ENCODE measurements around the gene SLC4A3. TPM values are rescaled to one million over a fixed set of nuclear protein-coding genes. Genes with fewer than 3 reads are reported as not detected.
A peak's percentile ranks its signal among the peaks of the same experiment; 100 is the strongest.

The SLC4A3 gene
- polyA plus RNA-seq, 1 of the 3 experiments (the other 2 are of a cell fraction) = 12.3 TPM

DNA sequence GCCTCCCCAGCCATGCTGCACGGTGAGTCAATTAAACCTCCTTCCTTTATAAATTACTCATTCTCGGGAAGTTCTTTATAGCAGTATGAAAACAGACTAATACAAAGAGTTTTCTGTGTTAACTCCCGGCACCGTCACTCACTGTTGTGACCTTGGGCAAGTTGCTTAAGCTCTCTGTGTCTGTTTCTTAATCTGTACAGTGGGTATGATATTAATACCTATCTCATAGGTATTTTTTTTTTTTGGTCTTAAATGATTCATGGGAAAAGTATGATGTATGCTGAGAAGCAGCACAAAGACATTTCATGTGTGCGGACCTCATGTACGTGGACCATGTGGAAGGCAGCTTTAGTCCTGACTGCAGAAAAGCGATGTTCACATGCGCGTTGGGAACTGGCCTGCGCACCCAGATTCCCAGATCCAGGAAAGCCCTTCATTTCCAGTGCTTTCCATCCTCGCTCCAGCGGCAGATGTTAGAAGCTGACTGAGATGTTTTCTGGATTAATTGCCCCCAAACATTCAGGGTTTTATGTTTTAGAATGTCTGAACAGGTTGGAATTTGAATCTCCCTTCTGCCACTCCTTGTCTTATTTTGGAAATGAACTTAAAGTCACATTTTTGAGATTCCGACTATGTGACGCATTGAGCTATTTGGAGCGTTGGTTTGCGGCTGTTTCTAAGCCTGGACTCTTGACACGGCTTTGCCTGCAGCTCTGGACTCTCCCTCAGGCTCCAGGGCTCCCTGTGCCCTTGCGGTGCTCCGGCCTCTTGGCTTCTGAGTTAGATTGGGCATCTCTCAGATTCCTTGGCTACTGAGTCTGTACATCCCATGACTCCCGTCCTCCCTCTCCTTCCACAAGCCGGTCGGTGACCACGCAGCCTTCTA lies 61.4 kb downstream of the SLC4A3 start:
- Histone ChIP-seq H3K4me2 (peak overlapping the region; percentile 37), H3K4me3 (ENCODE audit: low read depth in 2 of 2, low read length in 1 of 2) (no peak overlapping the region), H3K27ac (ENCODE audit: low read depth in 2 of 2, low read length in 1 of 2) (0 out of 4 replicates have a peak overlapping the region, but pooled peaks of 1 of the 2 experiments have one; percentile 2), H3K27me3 (ENCODE audit: insufficient read depth) (peaks cover 14% of the 10 kb centered on the region; the same call in 1 of the 2 replicates), H3F3A (replicated peaks; ENCODE audit: insufficient read depth) (peaks cover 4% of the 10 kb centered on the region), H3K4me1 (ENCODE audit: control insufficient read depth in 1 of 2, insufficient read depth in 2 of 2, low read depth in 1 of 2, low read length in 1 of 2) (peaks cover 7 to 12% of the 10 kb centered on the region in 2 experiments; a peak in 2 of 4 replicates), H3K36me3 (replicated peaks in 1 of 2; ENCODE audit: control insufficient read depth in 1 of 2, insufficient read depth in 2 of 2, low read length in 1 of 2) (no peaks in the 10 kb centered on the region), H4K20me1 (ENCODE audit: insufficient read depth) (no peaks in the 10 kb centered on the region), H3K9ac (no peak overlapping the region), H3K79me2 (ENCODE audit: insufficient read depth) (no peaks in the 10 kb centered on the region), H2AFZ (ENCODE audit: low read depth) (peak overlapping the region; percentile 36; the same call in 1 of the 2 replicates), H3K9me2 (no peaks in the 10 kb centered on the region), H3K9me3 (no peaks in the 10 kb centered on the region)
- no peak for DNase-seq
- CTCF ChIA-PET = interaction anchor here (0.5 to 4.8 kb wide), 32 partner anchors 8 to 286 kb away, joined by 3 to 50 read pairs (median 7); partner anchors contain the start of genes CHPF, OBSL1 and TMEM198
- POLR2A ChIA-PET = no interaction called here
- TF ChIP-seq MEF2A (IDR thresholded peaks at IDR 0.05; ENCODE audit: borderline replicate concordance, low read depth) = peak; percentile 55; the same call in 1 of the 2 replicates
- 0 out of 2 replicates have a peak, but pooled peaks have one; percentile 10 for TF ChIP-seq TCF12 (IDR thresholded peaks at IDR 0.05)
- no peak for TF ChIP-seq SIN3A (IDR thresholded peaks at IDR 0.05; ENCODE audit: borderline replicate concordance, low read depth, low read length)
- TF ChIP-seq JUND (IDR thresholded peaks at IDR 0.05) = no peak
- TF ChIP-seq, protein P1, sequence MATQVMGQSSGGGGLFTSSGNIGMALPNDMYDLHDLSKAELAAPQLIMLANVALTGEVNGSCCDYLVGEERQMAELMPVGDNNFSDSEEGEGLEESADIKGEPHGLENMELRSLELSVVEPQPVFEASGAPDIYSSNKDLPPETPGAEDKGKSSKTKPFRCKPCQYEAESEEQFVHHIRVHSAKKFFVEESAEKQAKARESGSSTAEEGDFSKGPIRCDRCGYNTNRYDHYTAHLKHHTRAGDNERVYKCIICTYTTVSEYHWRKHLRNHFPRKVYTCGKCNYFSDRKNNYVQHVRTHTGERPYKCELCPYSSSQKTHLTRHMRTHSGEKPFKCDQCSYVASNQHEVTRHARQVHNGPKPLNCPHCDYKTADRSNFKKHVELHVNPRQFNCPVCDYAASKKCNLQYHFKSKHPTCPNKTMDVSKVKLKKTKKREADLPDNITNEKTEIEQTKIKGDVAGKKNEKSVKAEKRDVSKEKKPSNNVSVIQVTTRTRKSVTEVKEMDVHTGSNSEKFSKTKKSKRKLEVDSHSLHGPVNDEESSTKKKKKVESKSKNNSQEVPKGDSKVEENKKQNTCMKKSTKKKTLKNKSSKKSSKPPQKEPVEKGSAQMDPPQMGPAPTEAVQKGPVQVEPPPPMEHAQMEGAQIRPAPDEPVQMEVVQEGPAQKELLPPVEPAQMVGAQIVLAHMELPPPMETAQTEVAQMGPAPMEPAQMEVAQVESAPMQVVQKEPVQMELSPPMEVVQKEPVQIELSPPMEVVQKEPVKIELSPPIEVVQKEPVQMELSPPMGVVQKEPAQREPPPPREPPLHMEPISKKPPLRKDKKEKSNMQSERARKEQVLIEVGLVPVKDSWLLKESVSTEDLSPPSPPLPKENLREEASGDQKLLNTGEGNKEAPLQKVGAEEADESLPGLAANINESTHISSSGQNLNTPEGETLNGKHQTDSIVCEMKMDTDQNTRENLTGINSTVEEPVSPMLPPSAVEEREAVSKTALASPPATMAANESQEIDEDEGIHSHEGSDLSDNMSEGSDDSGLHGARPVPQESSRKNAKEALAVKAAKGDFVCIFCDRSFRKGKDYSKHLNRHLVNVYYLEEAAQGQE (IDR thresholded peaks at IDR 0.05; ENCODE audit: low read depth, low read length) = no peak
- 62% methylated on average over 23 of the region's 23 CpGs for WGBS (ENCODE audit: low lambda C conversion rate)

DNA sequence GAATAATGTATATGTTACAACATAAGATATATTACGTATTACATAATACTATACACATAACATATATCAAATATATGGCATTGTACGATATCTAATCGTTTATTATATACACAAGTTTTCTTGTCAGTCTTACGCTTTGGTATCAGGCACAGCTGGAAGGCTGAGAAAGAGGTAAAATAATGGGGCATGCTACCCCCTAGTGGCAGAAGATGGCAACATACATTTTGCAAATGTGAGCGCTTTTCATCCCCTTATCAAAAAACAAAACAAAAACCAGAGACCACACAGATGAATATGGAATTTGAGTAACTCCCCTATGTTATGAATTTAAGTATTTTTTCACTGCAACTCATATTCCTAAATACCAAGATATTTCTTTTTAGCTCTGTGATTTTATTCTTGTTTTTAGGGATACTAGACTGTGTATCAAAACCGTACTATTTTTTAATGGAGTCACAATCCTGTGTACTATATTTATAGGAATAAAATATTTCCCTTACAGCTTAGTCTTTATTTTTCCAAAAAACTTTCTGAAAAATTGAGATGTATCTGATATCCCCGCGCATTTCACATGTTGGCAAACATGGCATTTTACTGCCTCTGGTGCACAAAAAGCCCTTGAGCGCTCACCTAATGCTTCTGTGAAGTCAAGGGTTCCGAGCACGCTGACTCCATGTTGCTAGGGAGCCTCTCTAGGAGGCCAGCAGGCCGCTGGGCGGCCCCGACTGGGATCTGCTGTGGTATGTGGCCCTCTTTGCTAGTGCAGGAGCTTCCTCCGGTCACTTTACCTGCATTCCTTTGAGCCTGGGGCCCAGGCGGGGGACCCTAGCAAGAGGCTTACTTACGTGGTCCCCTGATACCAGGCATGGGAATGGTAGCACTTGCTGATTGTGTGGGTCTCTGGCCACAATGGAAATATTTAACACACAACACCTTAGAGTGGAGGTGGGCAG lies 62.5 kb downstream of the SLC4A3 start:
- H2AFZ ChIP-seq (ENCODE audit: low read depth) = no peak overlapping the region
- peaks cover 4% of the 10 kb centered on the region for H3F3A ChIP-seq (replicated peaks; ENCODE audit: insufficient read depth)
- no peak overlapping the region for H3K9ac ChIP-seq
- H3K36me3 ChIP-seq (replicated peaks in 1 of 2; ENCODE audit: control insufficient read depth in 1 of 2, insufficient read depth in 2 of 2, low read length in 1 of 2) = no peaks in the 10 kb centered on the region
- H3K27ac ChIP-seq (ENCODE audit: low read depth in 2 of 2, low read length in 1 of 2) = no peak overlapping the region
- no peaks in the 10 kb centered on the region for H3K9me3 ChIP-seq
- no peak overlapping the region for H3K4me3 ChIP-seq (ENCODE audit: low read depth in 2 of 2, low read length in 1 of 2)
- peak; percentile 36; the same call in 1 of the 2 replicates for TF ChIP-seq SMC3 (IDR thresholded peaks at IDR 0.05; ENCODE audit: low read depth, low read length)
- TF ChIP-seq, protein P2, sequence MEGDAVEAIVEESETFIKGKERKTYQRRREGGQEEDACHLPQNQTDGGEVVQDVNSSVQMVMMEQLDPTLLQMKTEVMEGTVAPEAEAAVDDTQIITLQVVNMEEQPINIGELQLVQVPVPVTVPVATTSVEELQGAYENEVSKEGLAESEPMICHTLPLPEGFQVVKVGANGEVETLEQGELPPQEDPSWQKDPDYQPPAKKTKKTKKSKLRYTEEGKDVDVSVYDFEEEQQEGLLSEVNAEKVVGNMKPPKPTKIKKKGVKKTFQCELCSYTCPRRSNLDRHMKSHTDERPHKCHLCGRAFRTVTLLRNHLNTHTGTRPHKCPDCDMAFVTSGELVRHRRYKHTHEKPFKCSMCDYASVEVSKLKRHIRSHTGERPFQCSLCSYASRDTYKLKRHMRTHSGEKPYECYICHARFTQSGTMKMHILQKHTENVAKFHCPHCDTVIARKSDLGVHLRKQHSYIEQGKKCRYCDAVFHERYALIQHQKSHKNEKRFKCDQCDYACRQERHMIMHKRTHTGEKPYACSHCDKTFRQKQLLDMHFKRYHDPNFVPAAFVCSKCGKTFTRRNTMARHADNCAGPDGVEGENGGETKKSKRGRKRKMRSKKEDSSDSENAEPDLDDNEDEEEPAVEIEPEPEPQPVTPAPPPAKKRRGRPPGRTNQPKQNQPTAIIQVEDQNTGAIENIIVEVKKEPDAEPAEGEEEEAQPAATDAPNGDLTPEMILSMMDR (IDR thresholded peaks at IDR 0.05) = peak; percentile 79
- TF ChIP-seq RAD21 (IDR thresholded peaks at IDR 0.05; ENCODE audit: low read length) = peak; percentile 80
- TF ChIP-seq EP300 (IDR thresholded peaks at IDR 0.05; ENCODE audit: borderline replicate concordance in 1 of 2, low read depth in 1 of 2, low read length in 1 of 2) = no peak
- DNase-seq = peak; percentile 60
- H3K4me1 ChIP-seq (ENCODE audit: control insufficient read depth in 1 of 2, insufficient read depth in 2 of 2, low read depth in 1 of 2, low read length in 1 of 2) = peaks cover 2 to 7% of the 10 kb centered on the region in 2 experiments; a peak in 2 of 4 replicates
- H3K27me3 ChIP-seq (ENCODE audit: insufficient read depth) = peaks cover 15% of the 10 kb centered on the region; the same call in 1 of the 2 replicates
- ChIA-PET CTCF (interaction anchor here (0.5 to 4.8 kb wide), 40 partner anchors 9 to 287 kb away, joined by 3 to 50 read pairs (median 6); partner anchors contain the start of genes CHPF, OBSL1 and TMEM198), POLR2A (no interaction called here)
- H3K79me2 ChIP-seq (ENCODE audit: insufficient read depth) = no peaks in the 10 kb centered on the region
- H3K9me2 ChIP-seq = no peaks in the 10 kb centered on the region
- 26% methylated on average over 17 of the region's 17 CpGs for WGBS (ENCODE audit: low lambda C conversion rate)
- no peak overlapping the region; the same call in 1 of the 2 replicates for H3K4me2 ChIP-seq
- no peaks in the 10 kb centered on the region for H4K20me1 ChIP-seq (ENCODE audit: insufficient read depth)
